Liver (tissue), 9 donors: ENCODE measurements around the gene ERCC4. TPM values are rescaled to one million over a fixed set of nuclear protein-coding genes. Genes with fewer than 3 reads are reported as not detected.

Experiments used
- DNase-seq: peaks from one replicate; pipeline ENCODE4 v3.0.0-alpha.2; 2017; ENCODE audit warnings: low spot score
- H3K27ac ChIP-seq, 2 donors: one replicate each; pipeline ENCODE4 v1.7.0; 2013; ENCODE audit warnings: inconsistent platforms in 2 of 2, low read length in 2 of 2, control low read depth in 1 of 2, low read depth in 1 of 2, mild to moderate bottlenecking in 1 of 2
- H3K27me3 ChIP-seq, 4 donors: one replicate each; pipeline versions ENCODE4 v1.6.1 to v1.7.0; 2013; ENCODE audit warnings: low read length in 3 of 4, inconsistent platforms in 1 of 4, mild to moderate bottlenecking in 1 of 4, moderate library complexity in 1 of 4; ENCODE audit not compliant: control insufficient read depth in 4 of 4, insufficient read depth in 4 of 4
- H3K36me3 ChIP-seq, 4 donors: one replicate each; pipeline versions ENCODE4 v1.6.1 to v1.7.0; 2013; ENCODE audit warnings: low read length in 3 of 4, mild to moderate bottlenecking in 3 of 4, low read depth in 1 of 4, moderate library complexity in 1 of 4; ENCODE audit not compliant: control insufficient read depth in 4 of 4, insufficient read depth in 3 of 4
- H3K4me1 ChIP-seq, 4 donors: one replicate each; pipeline versions ENCODE4 v1.6.1 to v1.7.0; 2013; ENCODE audit warnings: low read length in 3 of 4, mild to moderate bottlenecking in 3 of 4, moderate library complexity in 1 of 4; ENCODE audit not compliant: control insufficient read depth in 4 of 4, insufficient read depth in 4 of 4
- H3K4me3 ChIP-seq, 3 donors: one replicate each; pipeline versions ENCODE4 v1.6.1 to v1.7.0; 2013; ENCODE audit warnings: low read length in 3 of 3, control low read depth in 1 of 3, low read depth in 1 of 3, mild to moderate bottlenecking in 1 of 3
- H3K9ac ChIP-seq, 2 donors: one replicate each; pipeline ENCODE4 v1.7.0; 2013; ENCODE audit warnings: low read length in 2 of 2, mild to moderate bottlenecking in 2 of 2, moderate library complexity in 2 of 2, control low read depth in 1 of 2, low read depth in 1 of 2
- H3K9me3 ChIP-seq, 4 donors: one replicate each; pipeline versions ENCODE4 v1.6.1 to v1.7.0; 2013; ENCODE audit warnings: low read length in 3 of 4; ENCODE audit not compliant: control insufficient read depth in 4 of 4
- ATF3 ChIP-seq: IDR thresholded peaks from 2 replicates; pipeline ENCODE4 v1.6.1; 2016; ENCODE audit warnings: antibody characterized with exemption
- CTCF ChIP-seq: fragments of 150-350 bp; IDR thresholded peaks from 2 replicates; pipeline ENCODE4 v1.5.1; 2017; ENCODE audit warnings: improper control_type of control experiment, low read depth, low read length; ENCODE audit not compliant: missing input control
- EGR1 ChIP-seq, 2 donors: IDR thresholded peaks; 2 replicates each; pipeline ENCODE4 v1.6.1; 2016 to 2018; ENCODE audit warnings: antibody characterized with exemption in 2 of 2, low read depth in 2 of 2
- FOXA1 ChIP-seq: IDR thresholded peaks from 2 replicates; pipeline ENCODE4 v1.6.1; 2016; ENCODE audit warnings: antibody characterized with exemption
- FOXA2 ChIP-seq: IDR thresholded peaks from 2 replicates; pipeline ENCODE4 v1.6.1; 2016; ENCODE audit warnings: antibody characterized with exemption
- GABPA ChIP-seq, 2 donors: IDR thresholded peaks in 1 of 2; conservative IDR thresholded peaks in 1 of 2; 2 replicates each; pipeline ENCODE4 v1.6.1; 2016; ENCODE audit warnings: antibody characterized with exemption in 2 of 2, mild to moderate bottlenecking in 1 of 2, moderate library complexity in 1 of 2
- HNF4A ChIP-seq, 2 donors: conservative IDR thresholded peaks; 2 replicates each; pipeline ENCODE4 v1.6.1; 2016; ENCODE audit warnings: antibody characterized with exemption in 2 of 2, mild to moderate bottlenecking in 2 of 2
- HNF4G ChIP-seq: IDR thresholded peaks from 2 replicates; pipeline ENCODE4 v1.6.1; 2016; ENCODE audit warnings: antibody characterized with exemption
- JUND ChIP-seq, 2 donors: IDR thresholded peaks; 2 replicates each; pipeline ENCODE4 v1.6.1; 2016; ENCODE audit warnings: antibody characterized with exemption in 2 of 2
- MAX ChIP-seq: IDR thresholded peaks from 2 replicates; pipeline ENCODE4 v1.6.1; 2016; ENCODE audit warnings: antibody characterized with exemption
- NR2F2 ChIP-seq: IDR thresholded peaks from 2 replicates; pipeline ENCODE4 v1.6.1; 2016; ENCODE audit warnings: antibody characterized with exemption
- RAD21 ChIP-seq, 2 donors: IDR thresholded peaks; 2 replicates each; pipeline ENCODE4 v1.6.1; 2016; ENCODE audit warnings: antibody characterized with exemption in 2 of 2, mild to moderate bottlenecking in 2 of 2
- REST ChIP-seq: IDR thresholded peaks from 2 replicates; pipeline ENCODE4 v1.6.1; 2016; ENCODE audit warnings: antibody characterized with exemption, mild to moderate bottlenecking
- RXRA ChIP-seq, 2 donors: IDR thresholded peaks; 2 replicates each; pipeline ENCODE4 v1.6.1; 2017 to 2018; ENCODE audit warnings: antibody characterized with exemption in 2 of 2, mild to moderate bottlenecking in 1 of 2
- SP1 ChIP-seq: IDR thresholded peaks from 2 replicates; pipeline ENCODE4 v1.6.1; 2018; ENCODE audit warnings: antibody characterized with exemption, mild to moderate bottlenecking
- TAF1 ChIP-seq: conservative IDR thresholded peaks from 2 replicates; pipeline ENCODE4 v1.6.1; 2016; ENCODE audit warnings: antibody characterized with exemption, mild to moderate bottlenecking
- YY1 ChIP-seq: IDR thresholded peaks from 2 replicates; pipeline ENCODE4 v1.6.1; 2016; ENCODE audit warnings: antibody characterized with exemption, mild to moderate bottlenecking
- ZBTB33 ChIP-seq: IDR thresholded peaks from 2 replicates; pipeline ENCODE4 v1.6.1; 2016; ENCODE audit warnings: antibody characterized with exemption
- WGBS: extraction: QIAGEN DNeasy Blood & Tissue Kit; methylation state at CpG from one replicate; pipeline ENCODE4 v1.1.7; 2013; 5-methylcytosine and 5-hydroxymethylcytosine counted together
- polyA plus RNA-seq, 2 donors: library from polyadenylated mRNA; stranded (reverse) in 1 of 2; unstranded in 1 of 2; fragments of 200-250 nt in 1 of 2; fragments of >200 nt in 1 of 2; fragmentation: Nextera tagmentation in 1 of 2; extraction: Ambion mirVana in 1 of 2; gene quantifications; one replicate each; pipeline versions ENCODE4 v1.2.1 to v1.2.3, GENCODE V29; 2013 to 2015
- total RNA-seq, 2 donors: library from RNA; depleted of rRNA; stranded (reverse); fragments of >200 nt; gene quantifications; one replicate each; pipeline ENCODE4 v1.2.3, GENCODE V29; 2014
- donor health status: healthy.
- donor health status: healthy.
- donor health status: healthy.
- donor health status: healthy.
- donor health status: healthy.

ERCC4 gene
- total RNA-seq: 1 to 10 TPM; 3.6 to 6.1 TPM
- 10 to 100 TPM in 1 of 2 donors, 1 to 10 TPM in 1; 1.6 to 11.1 TPM for polyA plus RNA-seq

GRCh38 chr16:13919683-13920509 lies at the start of gene ERCC4:
Gene ERCC4, plus strand, starts transcription at chr16:13920154. Its CDS starts 12 bp downstream, at chr16:13920166.
- Histone ChIP-seq H3K4me1 (peaks cover 9 to 22% (median 16%) of the 10 kb centered on the region in 4 donors), H3K36me3 (peaks cover 0 to 6% (median 0%) of the 10 kb centered on the region in 4 donors), H3K27ac (peak within 1 kb of the TSS; percentile 62 to 74), H3K4me3 (peak within 1 kb of the TSS; percentile 70 to 94 (median 88)), H3K9ac (peak within 1 kb of the TSS; percentile 94 to 97), H3K27me3 (no peaks in the 10 kb centered on the region), H3K9me3 (no peaks in the 10 kb centered on the region)
- peak; percentile 98 for DNase-seq
- under 1% methylated on average over 64 of the region's 64 CpGs for WGBS
- peak; percentile 51 for TF ChIP-seq MAX
- peak; percentile 96 for TF ChIP-seq YY1
- peak; percentile 14 for TF ChIP-seq TAF1
- TF ChIP-seq HNF4A (conservative IDR thresholded peaks at IDR 0.05): peak in 1 of 2 donors; percentile 58
- peak; percentile 12 to 34 for TF ChIP-seq RXRA (IDR thresholded peaks at IDR 0.05)
- TF ChIP-seq JUND (IDR thresholded peaks at IDR 0.05): peak; percentile 75 to 89
- no peak for TF ChIP-seq ATF3
- peak; percentile 21 for TF ChIP-seq REST
- TF ChIP-seq FOXA1: peak; percentile 32
- peak; percentile 68 to 91 for TF ChIP-seq GABPA (IDR thresholded peaks at IDR 0.05 in 1 of 2, conservative IDR thresholded peaks at IDR 0.05 in 1 of 2)
- peak; percentile 35 for TF ChIP-seq FOXA2
- TF ChIP-seq ZBTB33: peak; percentile 96
- no peak for TF ChIP-seq SP1
- TF ChIP-seq NR2F2: peak; percentile 24
- TF ChIP-seq HNF4G: peak; percentile 93
- TF ChIP-seq EGR1 (IDR thresholded peaks at IDR 0.05; ENCODE audit: low read depth in 2 of 2): no peak
- peak; percentile 93 for TF ChIP-seq CTCF
- TF ChIP-seq RAD21 (IDR thresholded peaks at IDR 0.05): peak; percentile 4 to 63
